ENCODE results near the gene DLX3. TPM values are rescaled to one million over a fixed set of nuclear protein-coding genes. Genes with fewer than 3 reads are reported as not detected.
"Not testable (repeated sequence)": the region's sequence is repeated elsewhere in the genome, so short reads cannot be mapped to it uniquely, and the experiment has no call there.

Gene DLX3
- total RNA-seq = not detected in 2 replicates

DNA sequence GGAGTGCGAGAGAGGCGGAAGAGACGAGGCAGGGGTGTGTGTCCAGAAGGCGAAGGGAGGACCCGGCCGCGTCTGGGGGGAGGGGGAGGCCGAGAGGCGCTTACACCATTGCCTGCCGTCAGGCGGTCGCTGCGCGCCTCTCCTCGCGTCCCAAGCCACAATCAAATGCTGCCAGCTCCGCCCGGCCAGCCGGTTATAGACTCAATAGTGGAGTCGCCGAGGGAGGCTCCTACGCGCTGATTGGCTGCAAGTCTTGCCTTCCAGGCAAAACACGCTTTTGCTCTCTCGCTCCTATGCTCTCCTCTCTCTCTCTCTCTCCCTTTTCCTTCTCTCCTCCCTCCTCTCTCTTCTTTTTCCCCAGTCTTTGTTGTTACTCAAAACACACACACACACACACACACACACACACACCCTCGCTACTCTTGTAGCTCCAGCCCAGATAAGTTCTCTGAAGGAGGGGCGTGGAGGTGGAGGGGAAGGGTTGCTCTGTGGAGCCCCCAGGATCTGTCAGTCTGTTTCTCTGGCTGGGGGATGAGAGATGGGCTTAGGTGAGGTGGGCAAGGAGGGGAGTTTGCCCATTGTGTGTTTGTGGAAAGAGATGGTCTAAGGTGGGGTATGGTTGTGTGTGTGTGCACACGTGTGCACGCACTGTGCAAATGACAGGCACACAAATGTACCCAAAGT lies at the start of gene DLX3:
Gene DLX3, minus strand, starts transcription at position 170 of the 684 bp plus-strand sequence. CDS start 226 bp downstream, outside the sequence.
- intact Hi-C loops (cut with micrococcal nuclease) = loop anchor here (5.0 to 10.0 kb wide), 3 partner anchors 298 to 590 kb away; partner anchors contain the start of gene NGFR

DNA sequence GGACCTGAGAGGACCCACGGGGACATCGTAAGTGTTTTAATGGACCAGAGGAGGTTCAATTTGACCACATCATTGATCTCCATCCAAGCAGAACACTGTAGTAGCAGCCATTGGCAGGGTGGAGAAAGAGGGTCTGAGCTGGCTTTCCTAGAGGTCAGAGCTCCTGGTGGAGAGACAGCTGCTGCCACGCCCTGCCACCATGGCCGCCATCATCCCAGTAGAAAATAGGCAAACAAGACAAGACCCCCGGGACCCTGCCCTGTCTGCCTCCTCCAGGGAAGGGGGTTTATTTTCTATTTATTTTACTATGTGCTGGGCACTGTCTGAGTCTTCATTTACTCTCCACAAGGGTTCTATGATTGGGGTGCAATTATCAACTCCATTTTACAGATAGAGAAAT lies 49.5 kb upstream of the DLX3 start:
- intact Hi-C loops (cut with micrococcal nuclease) = no loop called here

DNA sequence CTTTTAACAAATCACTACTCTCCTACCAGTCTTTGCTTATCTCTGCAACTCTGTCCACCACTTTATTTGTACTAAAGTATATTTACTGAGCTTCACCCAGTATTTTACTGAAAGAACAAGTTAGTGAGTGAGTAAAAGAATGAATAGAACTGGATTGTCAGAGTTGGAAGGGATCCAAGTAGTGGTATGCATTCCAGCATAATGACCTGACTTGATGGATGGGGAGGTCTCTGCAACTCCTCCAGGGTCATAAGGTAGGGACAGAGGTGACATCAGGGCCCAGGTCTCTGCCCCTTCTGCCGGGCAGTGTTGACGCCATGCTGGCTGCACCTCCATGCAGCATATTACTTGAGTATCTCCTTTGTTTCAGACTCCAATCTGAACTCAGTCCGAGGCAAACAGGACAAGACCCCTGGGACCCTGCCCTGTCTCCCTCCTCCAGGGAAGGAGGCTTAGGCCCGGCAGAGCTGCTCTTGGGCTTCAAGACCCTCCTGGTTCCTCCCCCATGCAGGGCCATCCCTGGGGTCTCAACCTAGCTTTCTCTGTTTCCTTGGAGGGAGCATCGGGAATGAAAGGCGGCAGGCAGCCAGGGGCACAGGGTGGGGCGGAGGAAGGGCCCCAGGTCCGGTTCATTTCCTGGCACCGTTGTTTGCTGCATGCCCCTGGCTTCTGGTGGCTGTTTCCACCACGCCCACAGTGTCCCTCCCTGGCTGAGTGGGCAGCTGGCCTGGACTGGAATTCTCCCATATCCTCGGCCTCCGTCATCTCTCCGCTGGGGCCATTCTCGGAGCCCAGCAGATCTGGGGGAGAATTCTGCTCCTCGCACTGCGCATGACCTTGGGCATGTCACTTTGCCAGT lies 48.5 kb upstream of the DLX3 start:
- intact Hi-C loops (cut with micrococcal nuclease) = no loop called here

DNA sequence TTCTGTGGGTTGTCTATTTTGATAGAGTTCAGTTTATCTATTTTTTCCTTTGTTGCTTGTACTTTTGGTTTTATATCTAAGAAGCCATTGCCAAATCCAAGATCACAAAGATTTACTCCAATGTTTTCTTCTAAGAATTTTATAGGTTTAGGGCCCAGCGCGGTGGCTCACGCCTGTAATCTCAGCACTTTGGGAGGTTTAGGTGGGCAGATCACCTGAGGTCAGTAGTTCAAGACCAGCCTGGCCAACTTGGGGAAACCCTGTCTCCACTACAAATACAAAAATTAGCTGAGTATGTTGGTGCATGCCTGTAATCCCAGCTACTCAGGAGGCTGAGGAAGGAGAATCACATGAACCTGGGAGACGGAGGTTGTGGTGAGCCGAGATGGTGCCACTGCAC lies 47.2 kb upstream of the DLX3 start:
- intact Hi-C loops (cut with micrococcal nuclease) = no loop called here

DNA sequence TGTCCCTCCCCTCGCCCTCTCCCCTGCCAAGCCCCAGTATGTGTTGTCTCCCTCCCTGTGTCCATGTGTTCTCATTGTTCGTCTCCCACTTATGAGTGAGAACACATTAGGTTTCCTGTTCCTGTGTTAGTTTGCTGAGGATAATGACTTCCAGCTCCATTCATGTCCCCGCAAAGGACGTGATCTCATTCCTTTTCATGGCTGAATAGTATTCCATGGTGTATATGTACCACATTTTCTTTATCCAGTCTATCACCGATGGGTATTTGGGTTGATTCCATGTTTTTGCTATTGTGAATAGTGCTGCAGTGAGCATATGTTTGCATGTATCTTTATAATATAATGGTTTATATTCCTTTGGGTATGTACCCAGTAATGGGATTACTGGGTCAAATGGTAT lies 45.5 kb upstream of the DLX3 start:
- intact Hi-C loops (cut with micrococcal nuclease) = not testable (repeated sequence)

DNA sequence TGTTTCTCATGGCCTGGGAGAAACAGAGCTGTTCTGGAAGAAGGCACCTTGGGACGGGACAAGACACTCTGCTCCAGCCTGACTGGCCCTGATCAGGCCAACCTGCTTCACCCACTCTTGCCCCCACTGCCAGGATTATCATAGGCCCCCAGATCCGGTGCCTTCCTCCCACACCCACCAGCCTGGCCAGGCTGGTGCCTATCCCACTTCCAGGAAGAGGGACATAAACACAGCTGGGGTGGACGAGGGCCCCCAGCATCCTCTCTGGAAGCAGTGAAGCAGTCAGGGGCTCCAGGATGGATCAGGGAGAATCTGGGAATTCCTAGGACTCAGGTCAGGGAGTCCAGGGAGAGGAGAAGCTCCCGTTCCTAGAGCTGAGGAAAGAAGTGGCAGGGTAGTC lies 44.0 kb upstream of the DLX3 start:
- intact Hi-C loops (cut with micrococcal nuclease) = no loop called here

DNA sequence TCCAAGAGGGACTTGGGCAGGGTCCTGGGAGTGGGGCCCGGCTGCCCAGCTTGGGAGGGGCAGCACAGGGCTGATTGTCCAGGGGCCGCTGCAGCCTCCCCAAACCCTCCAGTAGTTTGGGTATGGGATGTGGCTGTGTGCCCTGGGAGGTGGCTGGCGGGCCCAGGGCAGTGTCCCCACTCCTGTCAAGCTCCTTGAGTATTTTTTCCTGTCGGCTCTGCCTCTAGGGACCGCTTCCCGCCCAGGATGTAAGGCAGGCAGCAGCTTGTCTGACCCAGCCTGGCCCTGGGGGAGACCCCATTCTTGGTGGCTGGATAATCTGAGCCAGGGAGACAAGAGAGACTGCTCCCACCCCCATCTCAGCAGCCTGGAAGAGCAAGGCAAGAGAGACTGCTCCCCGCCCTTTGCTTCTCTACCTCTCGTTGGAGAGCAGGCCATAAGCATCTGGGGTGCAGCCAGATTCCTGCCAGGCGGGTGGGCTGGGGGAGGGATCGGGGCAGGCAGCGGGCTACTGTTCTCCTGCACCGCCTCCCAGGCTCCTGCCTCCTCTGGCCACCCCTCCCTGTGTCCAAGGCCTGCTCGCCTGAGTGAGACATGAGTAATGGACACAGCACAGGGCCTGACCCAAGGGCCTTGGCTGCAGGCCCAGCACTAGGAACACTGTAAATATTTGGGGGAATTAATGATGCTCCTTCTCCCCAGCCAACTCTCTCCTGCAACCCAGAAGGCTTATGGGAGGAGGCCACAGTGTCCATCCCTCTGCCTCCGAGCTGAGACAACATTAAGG lies 42.5 kb upstream of the DLX3 start:
- intact Hi-C loops (cut with micrococcal nuclease) = no loop called here

DNA sequence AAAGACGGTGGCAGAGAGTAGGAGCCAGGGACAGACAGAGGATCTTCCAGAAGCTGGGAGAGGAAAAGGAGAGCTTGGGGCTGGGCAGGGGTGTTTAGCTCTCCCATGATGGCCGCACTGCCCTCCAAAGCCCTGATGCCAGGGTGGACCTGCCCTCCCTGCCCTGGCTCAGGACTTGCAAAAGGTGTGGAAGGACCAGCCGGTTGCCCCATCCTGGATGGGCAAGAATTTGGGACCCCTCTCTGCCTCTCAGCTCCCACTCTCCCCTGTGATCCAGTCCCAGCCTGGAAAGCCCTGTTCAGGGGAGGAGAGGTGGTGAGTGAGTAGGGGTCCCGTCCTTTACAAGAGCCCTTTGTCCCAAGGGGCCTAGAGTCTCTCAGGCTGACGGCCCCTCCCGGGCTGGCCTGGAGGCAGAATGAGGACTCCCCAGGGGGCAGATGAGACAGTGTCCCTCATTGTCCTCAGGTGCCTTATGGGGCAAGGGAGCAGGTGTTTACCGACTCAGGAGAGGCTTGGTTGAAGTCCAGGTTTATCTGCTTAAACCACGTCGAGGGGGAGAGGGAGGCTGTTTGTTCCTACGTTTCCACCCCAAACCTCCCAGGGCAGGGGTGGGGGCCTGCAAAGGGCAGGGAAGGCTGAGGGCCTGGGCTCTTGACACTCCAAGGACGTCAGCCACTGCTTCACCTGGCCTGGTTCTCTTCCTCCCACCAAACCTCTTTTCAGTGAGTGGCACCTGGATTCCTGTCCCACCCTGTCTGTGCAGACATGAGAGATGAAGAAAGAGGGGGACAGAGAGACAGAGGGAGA lies 41.6 kb upstream of the DLX3 start:
- intact Hi-C loops (cut with micrococcal nuclease) = no loop called here

DNA sequence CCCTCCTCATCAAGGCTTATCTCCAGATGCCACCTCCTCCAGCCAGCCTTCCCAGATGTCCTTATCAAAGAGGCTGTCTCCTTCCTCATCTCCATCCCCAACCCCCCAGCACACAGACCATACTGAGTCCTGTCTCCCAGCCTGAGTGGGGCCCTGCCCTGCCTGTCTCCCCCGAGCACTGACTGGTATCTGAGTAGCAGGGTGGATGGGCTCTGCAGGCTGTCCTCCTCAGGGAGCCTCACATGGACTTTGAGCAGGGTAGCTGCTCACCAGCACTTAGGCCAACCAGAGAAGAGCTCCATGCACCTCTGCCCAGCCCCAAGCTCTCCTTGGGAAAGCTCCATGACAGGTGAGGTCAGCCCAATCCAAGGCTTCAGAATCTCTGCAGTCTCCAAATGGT lies 40.9 kb upstream of the DLX3 start:
- intact Hi-C loops (cut with micrococcal nuclease) = no loop called here

DNA sequence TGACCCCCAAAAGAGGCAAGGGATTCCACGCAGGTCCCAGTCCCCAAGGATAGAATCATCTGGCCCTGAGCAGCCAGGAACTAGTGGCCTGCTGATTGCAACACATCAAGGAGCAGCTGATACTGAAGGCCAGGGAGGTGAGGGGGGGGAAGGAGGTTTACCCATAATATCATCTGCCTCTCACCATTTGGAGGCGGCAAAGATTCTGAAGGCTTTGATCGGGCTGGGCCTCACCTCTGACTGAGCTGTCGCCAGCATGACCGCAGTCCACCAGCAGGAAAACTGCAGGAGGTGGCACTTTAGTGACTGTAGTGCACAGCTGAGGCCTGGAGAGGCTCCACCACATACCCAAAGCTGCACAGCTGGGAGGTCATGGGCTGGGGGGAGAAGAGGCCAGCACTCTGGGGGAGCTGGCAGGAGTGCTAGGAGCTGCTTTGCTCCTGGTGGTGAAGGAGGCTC lies 40.4 kb upstream of the DLX3 start:
- intact Hi-C loops (cut with micrococcal nuclease) = no loop called here

DNA sequence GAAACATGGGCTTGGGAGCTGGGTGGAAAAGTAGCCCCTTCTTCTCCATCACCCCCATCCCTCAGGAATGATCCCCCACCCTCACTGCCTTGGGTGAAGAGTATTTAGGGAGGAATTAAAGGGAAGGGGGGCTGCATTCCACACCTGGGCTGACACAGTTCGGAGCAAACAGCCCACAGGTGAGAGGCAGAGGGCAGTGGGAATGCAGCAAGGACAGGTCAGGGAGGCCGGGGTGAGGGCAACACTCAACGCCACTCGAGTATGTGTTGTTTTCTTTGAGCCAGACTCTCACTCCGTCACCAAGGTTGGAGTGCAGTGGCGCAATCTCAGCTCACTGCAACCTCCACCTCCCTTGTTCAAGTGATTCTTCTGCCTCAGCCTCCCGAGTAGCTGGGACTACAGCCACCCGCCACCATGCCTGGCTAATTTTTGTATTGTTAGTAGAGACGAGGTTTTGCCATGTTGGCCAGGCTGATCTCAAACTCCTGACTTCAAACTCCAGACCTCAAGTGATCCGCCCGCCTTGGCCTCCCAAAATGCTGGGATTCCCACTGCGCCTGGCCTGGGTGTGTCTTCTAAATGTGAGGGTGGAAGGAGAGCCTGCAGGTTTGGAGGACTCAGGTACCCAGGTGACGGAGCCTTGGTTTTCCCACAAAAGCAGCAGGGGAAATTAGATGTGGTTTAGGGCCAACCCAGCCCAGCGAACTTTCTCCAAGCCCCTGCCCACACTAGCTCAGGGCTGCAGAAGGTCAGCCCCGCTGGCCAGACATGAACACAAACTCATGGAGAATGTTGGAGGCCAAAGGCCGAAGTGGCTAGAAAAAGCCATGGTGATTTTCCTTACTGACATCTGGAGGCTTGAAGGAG lies 39.7 kb upstream of the DLX3 start:
- intact Hi-C loops (cut with micrococcal nuclease) = no loop called here

DNA sequence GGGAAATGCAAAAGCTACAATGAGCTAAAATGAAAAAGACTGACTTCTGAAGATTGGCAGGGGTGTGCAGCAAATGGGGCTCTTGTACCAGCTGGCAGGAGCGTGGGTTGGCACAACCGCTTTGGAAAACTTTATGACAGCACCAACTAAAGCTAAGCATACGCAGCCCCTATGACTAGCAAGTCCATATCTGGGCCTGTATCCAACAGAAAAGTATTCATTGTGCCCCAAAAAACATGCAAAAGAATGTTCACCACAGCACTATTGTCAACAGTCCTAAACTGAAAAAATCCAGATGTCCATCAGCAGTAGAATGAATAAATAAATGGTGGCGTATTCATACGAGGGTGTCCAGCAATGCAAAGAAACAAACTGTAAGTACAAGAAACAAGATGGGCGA lies 38.3 kb upstream of the DLX3 start:
- intact Hi-C loops (cut with micrococcal nuclease) = no loop called here

DNA sequence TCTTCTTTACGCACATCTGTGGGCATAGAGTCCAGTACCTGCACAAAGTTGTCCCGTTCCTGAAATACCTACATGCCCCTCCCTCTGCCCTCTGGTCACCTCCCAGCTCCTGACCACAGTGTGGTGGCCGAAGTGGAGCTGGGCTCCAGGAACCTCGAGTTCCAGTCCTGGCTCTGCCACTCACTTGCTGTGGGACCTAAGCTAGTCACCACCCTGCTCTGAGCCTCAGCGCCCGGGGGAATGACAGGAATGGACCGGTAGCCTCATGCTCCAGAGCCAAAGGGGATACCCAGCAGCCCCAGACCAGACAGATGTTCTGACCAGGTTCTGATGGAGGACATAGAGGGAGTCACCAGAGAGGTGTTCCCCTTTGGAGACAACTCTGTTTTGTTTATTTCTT lies 34.2 kb upstream of the DLX3 start:
- intact Hi-C loops (cut with micrococcal nuclease) = no loop called here

DNA sequence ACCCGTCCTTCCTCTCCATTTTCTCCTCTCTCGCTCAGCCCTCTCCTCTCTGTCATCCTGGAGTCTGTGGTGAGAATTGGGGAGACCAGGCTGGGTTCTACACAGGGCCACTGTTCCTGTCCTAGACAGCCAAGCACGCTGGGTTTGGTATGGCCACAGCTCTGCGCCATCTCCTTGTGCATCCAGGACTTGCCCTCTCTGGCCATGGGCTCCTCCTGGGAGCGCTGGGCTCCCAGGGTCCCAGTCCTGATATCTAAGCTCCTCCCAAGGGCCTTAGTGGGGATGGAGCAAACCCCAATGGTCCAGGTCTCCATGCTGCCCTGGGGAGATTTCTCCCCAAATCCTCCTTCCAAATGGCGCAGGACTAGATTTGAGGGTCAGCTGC lies 33.7 kb upstream of the DLX3 start:
- intact Hi-C loops (cut with micrococcal nuclease) = no loop called here

DNA sequence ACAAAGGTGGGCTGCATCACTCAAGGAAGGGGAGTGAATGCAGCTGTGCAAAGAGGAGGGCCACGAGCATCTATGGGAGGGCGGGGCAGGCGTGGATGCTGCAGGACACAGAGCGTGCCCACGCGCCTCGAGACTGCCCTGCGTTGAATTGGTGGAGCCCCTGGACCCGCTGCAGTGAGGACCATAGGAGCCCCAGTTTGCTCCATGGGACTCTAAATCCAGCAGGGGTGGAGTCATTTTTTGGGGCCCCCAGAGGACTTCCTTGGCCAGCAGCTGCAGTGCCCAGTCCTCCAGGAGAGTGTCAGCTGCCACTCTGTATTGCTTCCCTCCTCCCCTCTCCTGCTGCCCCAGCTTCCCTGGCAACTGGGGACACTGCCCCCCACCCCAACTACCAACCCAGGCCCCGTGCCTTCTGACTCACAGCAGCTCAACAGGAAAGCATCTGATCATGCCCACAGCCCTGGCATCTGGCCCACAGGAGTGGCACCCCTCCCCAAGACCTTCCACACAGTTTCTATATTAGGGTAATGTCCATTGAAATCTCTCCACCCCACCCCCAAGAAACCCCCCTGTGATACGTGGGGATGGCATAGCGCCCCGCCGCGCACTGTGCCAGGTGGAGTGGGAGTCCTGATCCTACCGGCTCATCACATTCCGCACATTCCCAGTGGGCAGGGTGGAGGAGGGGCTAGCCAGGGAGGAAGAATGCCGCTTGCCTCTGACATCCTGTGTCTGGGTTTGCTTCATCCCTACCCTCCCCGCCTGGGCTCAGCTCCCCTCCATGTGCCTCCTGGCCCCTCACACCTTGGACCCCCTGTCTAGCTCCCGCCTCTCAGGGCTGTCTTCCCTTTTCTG lies 33.1 kb upstream of the DLX3 start:
- intact Hi-C loops (cut with micrococcal nuclease) = loop anchor here (1.0 to 2.0 kb wide), 3 partner anchors 28 to 67 kb away; partner anchors contain the start of genes ITGA3 and PDK2

DNA sequence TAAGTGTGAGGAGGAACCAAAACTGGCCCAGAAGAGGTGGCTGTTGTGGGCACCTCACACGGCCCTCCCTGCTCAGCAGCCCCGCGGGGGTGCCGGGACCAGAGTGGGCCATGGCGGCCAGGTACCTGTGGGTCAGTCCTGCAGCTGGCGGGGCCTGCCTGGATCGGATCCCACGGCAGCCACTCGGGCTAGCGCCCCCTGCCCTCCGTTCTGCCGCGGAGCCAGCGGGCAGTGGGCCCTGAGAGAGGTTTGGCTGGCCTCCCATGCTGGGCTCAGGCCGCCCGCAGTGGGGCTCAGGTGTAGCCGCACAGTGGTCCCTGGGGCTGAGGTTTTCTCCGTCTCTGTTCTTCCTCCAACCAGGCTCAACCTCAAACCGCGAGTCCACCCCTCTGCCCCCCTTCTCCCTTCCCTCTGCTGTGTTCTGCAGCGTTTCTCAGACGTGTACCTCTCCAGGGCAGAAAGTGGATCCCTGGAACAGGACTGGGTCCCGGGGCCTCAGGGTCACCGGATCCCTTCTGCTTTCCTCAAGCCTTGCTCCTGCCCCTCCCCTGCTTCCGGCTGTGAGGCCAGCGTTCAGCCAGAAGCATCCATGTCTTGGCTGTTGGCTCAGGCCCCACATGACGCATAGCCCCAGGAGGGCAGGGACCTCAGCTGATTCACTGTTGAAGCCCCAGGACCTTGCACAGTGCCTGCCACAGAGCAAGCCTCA lies 32.3 kb upstream of the DLX3 start:
- intact Hi-C loops (cut with micrococcal nuclease) = loop anchor here (1.0 to 2.0 kb wide), 3 partner anchors 29 to 67 kb away; partner anchors contain the start of genes ITGA3 and PDK2

DNA sequence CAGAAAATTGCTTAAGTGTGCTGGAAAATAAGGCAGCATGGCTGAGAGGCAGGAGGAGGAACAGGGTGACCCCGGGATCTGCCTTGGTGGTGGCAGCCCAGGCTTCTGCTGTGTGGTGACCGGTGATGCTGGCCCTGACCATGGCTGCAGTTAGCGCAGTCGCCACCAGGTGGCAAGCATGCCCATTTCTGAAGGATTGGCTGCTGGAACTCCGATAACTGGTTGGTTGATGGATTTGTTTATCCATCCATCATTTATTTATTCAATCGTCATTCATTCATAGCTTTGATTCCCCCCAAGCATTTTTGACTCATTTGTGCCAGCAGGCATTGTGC lies 31.8 kb upstream of the DLX3 start:
- intact Hi-C loops (cut with micrococcal nuclease) = loop anchor here (1.0 to 2.0 kb wide), 3 partner anchors 29 to 68 kb away; partner anchors contain the start of genes ITGA3 and PDK2

DNA sequence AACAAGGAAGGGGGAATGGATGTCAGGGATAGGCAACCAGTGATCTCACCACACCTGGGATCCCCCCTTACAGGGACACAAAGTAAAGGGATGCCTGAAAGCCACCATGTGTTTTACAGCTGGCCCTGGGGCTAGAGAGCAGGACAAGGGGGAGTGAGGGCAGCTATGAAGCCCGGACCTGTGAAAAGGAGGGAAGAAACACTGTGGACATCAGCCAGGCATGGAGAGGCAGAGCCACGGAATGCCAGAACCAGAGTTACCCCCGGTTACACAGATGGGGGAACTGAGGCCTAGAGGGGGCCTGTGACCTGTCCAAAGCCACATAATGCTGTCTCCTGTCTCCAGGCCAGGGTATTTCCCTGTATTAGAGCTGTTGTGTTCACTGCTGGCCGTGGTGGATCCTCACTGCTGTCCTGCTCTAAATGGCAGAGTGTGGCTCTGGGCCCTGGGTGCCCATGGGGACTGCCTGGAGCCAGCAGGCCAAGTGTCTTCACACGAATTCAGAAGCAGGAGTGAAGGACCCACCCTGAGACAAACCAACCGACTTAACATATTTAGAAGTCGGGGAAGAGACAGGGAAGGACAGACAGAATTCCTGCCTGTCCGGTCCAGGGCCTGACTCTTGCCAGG lies 31.1 kb upstream of the DLX3 start:
- intact Hi-C loops (cut with micrococcal nuclease) = loop anchor here (2.0 kb wide), 1 partner anchor 69 kb away; the partner anchor contains the start of gene PDK2
